ENCODE results near the gene PLP1.
"Not testable (repeated sequence)": the region's sequence is repeated elsewhere in the genome, so short reads cannot be mapped to it uniquely, and the experiment has no call there.

PLP1 gene

DNA sequence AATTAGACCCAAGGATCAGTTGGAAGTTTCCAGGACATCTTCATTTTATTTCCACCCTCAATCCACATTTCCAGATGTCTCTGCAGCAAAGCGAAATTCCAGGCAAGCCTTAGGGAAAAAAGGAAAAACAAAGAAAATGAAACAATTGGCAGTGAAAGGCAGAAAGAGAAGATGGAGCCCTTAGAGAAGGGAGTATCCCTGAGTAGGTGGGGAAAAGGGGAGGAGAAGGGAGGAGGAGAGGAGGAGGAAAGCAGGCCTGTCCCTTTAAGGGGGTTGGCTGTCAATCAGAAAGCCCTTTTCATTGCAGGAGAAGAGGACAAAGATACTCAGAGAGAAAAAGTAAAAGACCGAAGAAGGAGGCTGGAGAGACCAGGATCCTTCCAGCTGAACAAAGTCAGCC is at the start of gene PLP1:
Gene PLP1 (plus strand): TSS at position 295 of the 400 bp plus-strand sequence. CDS start 156 bp downstream, outside the sequence.
- no peak for FAIRE-seq
- TF ChIP-seq POLR2A (IDR thresholded peaks at IDR 0.05; ENCODE audit: low read depth, low read length) = no peak
- DNase-seq (ENCODE audit: insufficient read length, low spot score) = no peak

- TF ChIP-seq POLR2A (IDR thresholded peaks at IDR 0.05; ENCODE audit: low read depth, low read length) = no peak
- DNase-seq (ENCODE audit: insufficient read length, low spot score) (no peak), FAIRE-seq (no peak)
Observed at GRCh38 chrX:103727115-103727514, 49.5 kb upstream of the PLP1 start.

- FAIRE-seq (no peak), DNase-seq (ENCODE audit: insufficient read length, low spot score) (no peak)
- TF ChIP-seq POLR2A (IDR thresholded peaks at IDR 0.05; ENCODE audit: low read depth, low read length) = no peak
Observed at GRCh38 chrX:103729015-103729414, 47.6 kb upstream of the PLP1 start.

DNA sequence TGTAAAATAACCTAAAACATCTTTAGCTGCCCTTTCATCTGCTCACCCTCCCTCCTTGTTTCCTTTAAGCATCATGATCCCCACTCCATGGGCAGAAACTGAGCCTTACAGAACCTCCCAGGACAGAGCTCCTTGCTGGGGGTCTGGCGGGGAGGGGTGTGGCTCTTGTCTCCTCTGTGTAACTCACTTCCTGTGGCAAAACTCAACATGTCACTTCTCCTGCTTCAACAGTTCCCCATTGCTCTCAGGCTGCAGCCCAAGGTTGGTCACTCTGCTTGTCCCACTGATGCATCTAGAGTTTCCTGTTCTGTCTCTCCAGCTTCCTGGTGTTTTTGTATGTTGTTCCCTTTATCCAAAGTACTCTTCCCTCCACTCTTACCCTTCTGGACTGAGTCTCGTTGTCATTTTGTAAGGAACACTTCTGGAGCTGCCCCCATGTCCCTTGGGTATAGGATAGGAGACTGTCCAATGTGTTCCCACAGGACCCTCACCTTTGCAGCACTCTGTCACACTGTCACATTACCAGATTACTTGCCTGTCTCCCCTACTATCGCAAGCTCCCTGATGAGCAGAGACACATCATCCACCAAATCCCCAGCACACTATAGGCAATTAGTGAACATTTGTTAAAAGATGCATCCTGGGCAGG is 46.4 kb upstream of the PLP1 start:
- DNase-seq (ENCODE audit: insufficient read length, low spot score) (no peak), FAIRE-seq (no peak)
- no peak for TF ChIP-seq POLR2A (IDR thresholded peaks at IDR 0.05; ENCODE audit: low read depth, low read length)

- no peak for TF ChIP-seq POLR2A (IDR thresholded peaks at IDR 0.05; ENCODE audit: low read depth, low read length)
- peak; percentile 21 for DNase-seq (ENCODE audit: insufficient read length, low spot score)
- FAIRE-seq = peak; percentile 53
Observed at GRCh38 chrX:103730796-103731493, 45.7 kb upstream of the PLP1 start.

DNA sequence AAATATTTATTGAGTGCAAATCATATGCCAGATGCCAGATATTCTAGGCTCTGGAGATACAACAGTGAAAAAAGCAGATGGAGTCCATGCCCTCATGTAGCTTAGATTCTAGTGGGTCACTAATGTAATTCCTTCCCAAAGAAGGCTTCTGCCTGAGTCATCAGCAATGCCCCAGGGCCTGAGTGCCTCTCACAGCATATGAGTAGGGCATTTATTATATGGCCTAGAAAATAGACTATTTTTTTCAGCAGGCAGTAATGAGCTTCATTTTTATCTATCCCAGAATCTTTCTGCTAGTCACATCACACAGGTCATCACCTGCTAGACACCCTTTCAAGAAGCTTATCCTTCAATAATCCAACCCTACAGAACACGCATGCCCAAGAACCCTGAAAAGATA is 43.6 kb upstream of the PLP1 start:
- TF ChIP-seq POLR2A (IDR thresholded peaks at IDR 0.05; ENCODE audit: low read depth, low read length) = no peak
- DNase-seq (ENCODE audit: insufficient read length, low spot score) (no peak), FAIRE-seq (no peak)

DNA sequence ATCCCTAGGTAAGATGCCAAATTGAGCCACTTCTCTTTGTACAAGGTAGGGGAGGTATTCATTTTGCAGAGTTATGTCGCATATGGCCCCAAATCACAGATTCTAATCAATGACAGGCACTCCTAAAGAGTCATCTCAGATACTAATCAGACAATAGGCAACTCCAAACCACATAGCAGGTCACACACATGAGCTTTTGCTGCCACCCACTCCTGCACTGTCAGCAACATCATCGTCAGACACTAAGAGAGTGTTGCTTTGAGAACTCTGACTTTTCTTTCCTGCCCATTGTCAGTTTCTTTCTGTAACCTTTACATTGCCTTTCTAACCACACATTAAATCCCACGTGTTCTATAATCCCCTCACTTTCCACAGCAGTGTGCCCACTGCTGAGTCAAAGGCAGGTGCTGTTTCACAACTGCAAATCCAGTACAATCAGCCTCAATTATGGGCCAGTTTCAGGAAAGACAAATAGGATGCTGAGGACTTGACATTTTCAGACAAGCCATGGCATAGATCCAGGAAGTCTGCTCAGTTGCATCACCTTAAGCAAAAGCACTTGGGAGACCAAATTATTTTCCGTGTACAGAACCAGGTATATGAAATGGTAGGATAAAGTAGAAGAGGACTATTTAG is 42.4 kb upstream of the PLP1 start:
- no peak for FAIRE-seq

DNA sequence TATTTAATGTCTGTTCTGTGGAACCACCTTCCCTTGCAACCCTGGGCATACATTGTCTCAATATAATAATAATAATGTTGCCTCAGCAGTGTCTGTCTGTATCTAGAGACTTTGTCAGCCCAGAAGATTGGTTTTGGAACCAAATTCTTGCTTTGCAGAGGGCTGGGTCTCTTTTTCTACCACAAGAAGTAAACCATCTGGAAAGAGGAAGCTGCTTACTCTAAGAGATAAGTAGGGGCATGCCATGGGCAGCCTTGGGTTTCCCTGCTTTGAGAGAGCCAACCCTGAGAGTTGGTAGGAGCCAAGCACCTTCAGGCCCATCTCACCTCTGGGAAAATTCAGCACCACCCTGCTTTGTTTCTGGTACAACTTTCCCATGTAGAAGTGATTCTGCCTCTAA is 38.9 kb upstream of the PLP1 start:
- no peak for TF ChIP-seq POLR2A (IDR thresholded peaks at IDR 0.05; ENCODE audit: low read depth, low read length)
- DNase-seq (ENCODE audit: insufficient read length, low spot score) = no peak
- FAIRE-seq = no peak

More for the DNA sequence above, 42.4 kb upstream of the PLP1 start:
- no peak for DNase-seq (ENCODE audit: insufficient read length, low spot score)
- no peak for TF ChIP-seq POLR2A (IDR thresholded peaks at IDR 0.05; ENCODE audit: low read depth, low read length)

- FAIRE-seq = no peak
Observed at GRCh38 chrX:103739421-103739820, 37.2 kb upstream of the PLP1 start.

GRCh38 chrX:103741879-103742278 is 34.8 kb upstream of the PLP1 start:
- no peak for DNase-seq (ENCODE audit: insufficient read length, low spot score)
- no peak for FAIRE-seq
- no peak for TF ChIP-seq POLR2A (IDR thresholded peaks at IDR 0.05; ENCODE audit: low read depth, low read length)

More at GRCh38 chrX:103739421-103739820, 37.2 kb upstream of the PLP1 start:
- TF ChIP-seq POLR2A (IDR thresholded peaks at IDR 0.05; ENCODE audit: low read depth, low read length) = no peak
- no peak for DNase-seq (ENCODE audit: insufficient read length, low spot score)

GRCh38 chrX:103742339-103742738 is 34.3 kb upstream of the PLP1 start:
- FAIRE-seq = no peak
- TF ChIP-seq POLR2A (IDR thresholded peaks at IDR 0.05; ENCODE audit: low read depth, low read length) = no peak
- no peak for DNase-seq (ENCODE audit: insufficient read length, low spot score)

GRCh38 chrX:103747163-103747562 is 29.5 kb upstream of the PLP1 start:
- no peak for TF ChIP-seq POLR2A (IDR thresholded peaks at IDR 0.05; ENCODE audit: low read depth, low read length)
- no peak for FAIRE-seq
- DNase-seq (ENCODE audit: insufficient read length, low spot score) = no peak

- no peak for TF ChIP-seq POLR2A (IDR thresholded peaks at IDR 0.05; ENCODE audit: low read depth, low read length)
- FAIRE-seq (no peak), DNase-seq (ENCODE audit: insufficient read length, low spot score) (no peak)
Observed at GRCh38 chrX:103754401-103754800, 22.2 kb upstream of the PLP1 start.

GRCh38 chrX:103756736-103757135 is 19.9 kb upstream of the PLP1 start:
- DNase-seq (ENCODE audit: insufficient read length, low spot score) (no peak), FAIRE-seq (no peak)
- no peak for TF ChIP-seq POLR2A (IDR thresholded peaks at IDR 0.05; ENCODE audit: low read depth, low read length)

DNA sequence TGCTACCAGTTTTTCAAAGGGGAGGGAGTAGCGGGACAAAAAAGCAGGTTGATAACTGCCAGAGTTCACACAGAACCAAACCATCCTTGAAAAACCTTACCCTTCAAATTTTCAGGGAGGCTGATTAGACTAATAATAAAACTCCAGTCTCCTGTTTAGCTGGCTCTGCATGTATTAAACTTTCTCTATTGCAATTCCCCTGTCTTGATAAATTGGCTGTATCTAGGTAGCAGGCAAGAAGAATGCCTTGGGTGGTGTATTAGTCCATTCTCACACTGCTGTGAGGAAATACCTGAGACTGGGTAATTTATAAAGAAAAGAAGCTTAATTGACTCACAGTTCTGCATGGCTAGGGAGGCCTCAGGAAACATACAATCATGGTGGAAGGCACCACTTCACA is 18.1 kb upstream of the PLP1 start:
- no peak for FAIRE-seq
- no peak for TF ChIP-seq POLR2A (IDR thresholded peaks at IDR 0.05; ENCODE audit: low read depth, low read length)
- no peak for DNase-seq (ENCODE audit: insufficient read length, low spot score)

- not testable (repeated sequence) for FAIRE-seq
Observed at GRCh38 chrX:103763541-103763940, 13.1 kb upstream of the PLP1 start.

DNA sequence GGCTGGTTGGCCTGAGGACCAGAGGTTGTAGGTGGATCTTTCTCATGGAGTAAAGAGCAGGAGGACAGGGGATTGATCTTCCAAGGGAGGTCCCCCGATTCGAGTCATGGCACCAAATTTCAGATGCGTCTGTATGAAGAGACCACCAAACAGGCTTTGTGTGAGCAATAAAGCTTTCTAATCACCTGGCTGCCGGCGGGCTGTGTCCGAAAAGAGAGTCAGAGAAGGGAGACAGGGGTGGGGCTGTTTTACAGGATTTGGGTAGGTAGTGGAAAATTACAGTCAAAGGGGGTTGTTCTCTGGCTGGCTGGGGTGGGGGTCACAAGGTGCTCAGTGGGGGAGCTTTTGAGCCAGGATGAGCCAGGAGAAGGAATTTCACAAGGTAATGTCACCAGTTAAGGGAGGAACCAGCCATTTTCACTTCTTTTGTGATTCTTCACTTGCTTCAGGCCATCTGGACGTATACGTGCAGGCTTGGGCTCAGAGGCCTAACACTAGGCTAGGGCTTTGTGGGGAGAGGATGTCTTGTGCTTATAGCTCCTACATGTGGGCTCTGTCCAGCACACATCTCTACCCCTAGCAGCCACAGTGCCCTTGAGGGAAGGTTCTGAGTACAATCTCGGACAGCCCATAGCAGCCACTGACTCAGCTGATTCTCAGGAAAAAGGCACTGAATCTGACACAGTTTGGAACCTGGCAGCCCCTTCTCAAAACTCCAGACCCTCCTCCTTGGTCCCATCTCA is 9.7 kb upstream of the PLP1 start:
- FAIRE-seq; DNase-seq (ENCODE audit: insufficient read length, low spot score): not testable (repeated sequence)

More at GRCh38 chrX:103763541-103763940, 13.1 kb upstream of the PLP1 start:
- DNase-seq (ENCODE audit: insufficient read length, low spot score) = not testable (repeated sequence)
